Activated B cell treated with CpG ODN at 0.5 μM for 24 hours (primary cell): ENCODE data around the gene AMBN. TPM values are rescaled to one million over a fixed set of nuclear protein-coding genes. Genes with fewer than 3 reads are reported as not detected.

Experiments
- ATAC-seq: fragments of 200-7000 bp; cut with Tn5 transposase; one replicate; pipeline ENCODE4 v1.10.0; 2021; ENCODE audit warnings: low read depth, mild to moderate bottlenecking, moderate library complexity
- CTCF ChIA-PET: fragments of 350-600 bp; sonication (Branson Sonifier 250); formaldehyde crosslinking; loops from one replicate; lab custom pipeline; 2021; ENCODE audit warnings: antibody characterized with exemption; lab: Charles Lee
- POLR2A ChIA-PET: fragments of 350-600 bp; sonication (Branson Sonifier 250); formaldehyde crosslinking; loops from one replicate; lab custom pipeline; 2021; ENCODE audit warnings: antibody characterized with exemption; lab: Charles Lee
- DNase-seq: peaks from one replicate; pipeline ENCODE4 v3.0.0; 2022
- H3K27ac Mint-ChIP-seq: one replicate; pipeline ENCODE4 v1.8.0; 2020; ENCODE audit warnings: mixed read lengths
- H3K27me3 Mint-ChIP-seq: one replicate; pipeline ENCODE4 v1.8.0; 2021; ENCODE audit warnings: mixed read lengths
- H3K36me3 Mint-ChIP-seq: one replicate; pipeline ENCODE4 v1.8.0; 2021; ENCODE audit warnings: low read depth, mixed read lengths
- H3K4me1 Mint-ChIP-seq: one replicate; pipeline ENCODE4 v1.8.0; 2021; ENCODE audit warnings: mixed read lengths
- H3K4me3 Mint-ChIP-seq: one replicate; pipeline ENCODE4 v1.8.0; 2020; ENCODE audit warnings: mild to moderate bottlenecking, mixed read lengths
- H3K9me3 Mint-ChIP-seq: one replicate; pipeline ENCODE4 v1.8.0; 2020; ENCODE audit warnings: mixed read lengths
- CTCF ChIP-seq: fragments of 200-600 bp; IDR thresholded peaks from one replicate; pipeline ENCODE4 v1.8.0; 2022; ENCODE audit warnings: antibody characterized with exemption, mild to moderate bottlenecking
- intact Hi-C: fragments of 100-400 bp; cut with micrococcal nuclease; formaldehyde crosslinking; loops from one replicate; pipeline ENCODE4 v1.15.1; 2024
- total RNA-seq: library from RNA; stranded (reverse); gene quantifications from 2 replicates; pipeline ENCODE4 v1.2.3, GENCODE V29; 2022

AMBN gene
- total RNA-seq, 1 donor from 2014 or later = not detected

GRCh38 chr4:70606459-70606858, 14.4 kb downstream of the AMBN start:
- POLR2A ChIA-PET = interaction anchor here (0.6 kb wide), 1 partner anchor 399 kb away, joined by 12 read pairs; no protein-coding TSS in a partner anchor
- ATAC-seq = no peak
- H3K4me3 Mint-ChIP-seq = no peak overlapping the region

GRCh38 chr4:70607334-70607853, 15.3 kb downstream of the AMBN start:
- intact Hi-C loops = no loop called here
- no peaks in the 10 kb centered on the region for H3K4me1 Mint-ChIP-seq
- H3K27me3 Mint-ChIP-seq = no peaks in the 10 kb centered on the region
- no peak overlapping the region for H3K4me3 Mint-ChIP-seq
- no peak for TF ChIP-seq CTCF
- DNase-seq (no peak), ATAC-seq (no peak)
- no peaks in the 10 kb centered on the region for H3K36me3 Mint-ChIP-seq
- CTCF ChIA-PET = interaction anchor here (1.0 kb wide), 1 partner anchor 13 kb away, joined by 4 read pairs; no protein-coding TSS in a partner anchor
- POLR2A ChIA-PET = no interaction called here
- no peaks in the 10 kb centered on the region for H3K9me3 Mint-ChIP-seq
- no peak overlapping the region for H3K27ac Mint-ChIP-seq

More at GRCh38 chr4:70606459-70606858, 14.4 kb downstream of the AMBN start:
- Mint-ChIP-seq H3K36me3 (no peaks in the 10 kb centered on the region), H3K27ac (no peak overlapping the region), H3K9me3 (no peaks in the 10 kb centered on the region), H3K4me1 (no peaks in the 10 kb centered on the region), H3K27me3 (no peaks in the 10 kb centered on the region)
- intact Hi-C loops = no loop called here
- no peak for DNase-seq
- CTCF ChIA-PET = no interaction called here
- no peak for TF ChIP-seq CTCF

GRCh38 chr4:70608324-70608723, 16.3 kb downstream of the AMBN start:
- Mint-ChIP-seq H3K9me3 (no peaks in the 10 kb centered on the region), H3K4me3 (no peak overlapping the region), H3K27me3 (no peaks in the 10 kb centered on the region), H3K27ac (no peak overlapping the region), H3K36me3 (no peaks in the 10 kb centered on the region), H3K4me1 (peaks cover 7% of the 10 kb centered on the region)
- intact Hi-C loops = no loop called here
- no peak for TF ChIP-seq CTCF
- POLR2A ChIA-PET = no interaction called here
- CTCF ChIA-PET = no interaction called here
- DNase-seq = no peak
- no peak for ATAC-seq

GRCh38 chr4:70613306-70614183, 21.5 kb downstream of the AMBN start:
- no peak for TF ChIP-seq CTCF
- no peak for DNase-seq
- intact Hi-C loops = no loop called here
- Mint-ChIP-seq H3K9me3 (peaks cover under 1% of the 10 kb centered on the region), H3K27me3 (no peaks in the 10 kb centered on the region), H3K36me3 (no peaks in the 10 kb centered on the region), H3K4me3 (peak overlapping the region; percentile 48), H3K27ac (peak overlapping the region; percentile 38), H3K4me1 (peaks cover 23% of the 10 kb centered on the region)
- peak; percentile 64 for ATAC-seq
- CTCF ChIA-PET = interaction anchor here (0.9 to 2.3 kb wide), 5 partner anchors 12 to 90 kb away, joined by 3 to 6 read pairs (median 3); no protein-coding TSS in a partner anchor
- POLR2A ChIA-PET = no interaction called here

GRCh38 chr4:70614184-70614555, 22.1 kb downstream of the AMBN start:
- ATAC-seq (no peak), DNase-seq (no peak)
- H3K4me3 Mint-ChIP-seq = peak overlapping the region; percentile 48
- no peaks in the 10 kb centered on the region for H3K27me3 Mint-ChIP-seq
- ChIA-PET POLR2A (no interaction called here), CTCF (interaction anchor here (0.9 to 2.3 kb wide), 5 partner anchors 13 to 90 kb away, joined by 3 to 6 read pairs (median 3); no protein-coding TSS in a partner anchor)
- intact Hi-C loops = no loop called here
- TF ChIP-seq CTCF = no peak
- H3K36me3 Mint-ChIP-seq = no peaks in the 10 kb centered on the region
- H3K9me3 Mint-ChIP-seq = peaks cover 5% of the 10 kb centered on the region
- H3K4me1 Mint-ChIP-seq = peaks cover 23% of the 10 kb centered on the region
- H3K27ac Mint-ChIP-seq = peak overlapping the region; percentile 38
